GM12873 (cell line): Measurements from ENCODE around the gene PPTC7.

ENCODE experiments used
- CTCF ChIP-seq: IDR thresholded peaks from 2 replicates; pipeline ENCODE4 v1.5.1; 2012; ENCODE audit warnings: low read depth, mild to moderate bottlenecking, moderate library complexity, low read length, control low read depth; ENCODE audit not compliant: insufficient read depth; ENCODE audit errors: missing control alignments

PPTC7 gene

GRCh38 chr12:110505332-110505731 lies 77.8 kb downstream of the PPTC7 start:
- TF ChIP-seq CTCF: no peak

GRCh38 chr12:110503432-110503831 lies 79.7 kb downstream of the PPTC7 start:
- TF ChIP-seq CTCF: no peak

- TF ChIP-seq CTCF: no peak
These were observed 81.1 kb downstream of the PPTC7 start, which contains the start of the genes RAD9B and VPS29 for GRCh38 chr12:110501752-110502738. Gene RAD9B (plus strand): TSS chr12:110502331. CDS start chr12:110502338, 7 bp downstream. Gene VPS29 (minus strand): TSS chr12:110502111. CDS start chr12:110502051, 60 bp downstream.

- no peak for TF ChIP-seq CTCF
These were observed 81.7 kb downstream of the PPTC7 start for GRCh38 chr12:110501399-110501751.

- no peak for TF ChIP-seq CTCF
These were observed 84.0 kb downstream of the PPTC7 start for GRCh38 chr12:110498984-110499706.
